ENCODE data around the gene G3BP1. TPM values are rescaled to one million over a fixed set of nuclear protein-coding genes. Genes with fewer than 3 reads are reported as not detected.

The G3BP1 gene
- total and polyA plus RNA-seq, 9 of the 15 experiments (the other 6 are each of a cell fraction or from before 2014, with no cell fraction given), result 54.7 to 264 (median 105) TPM

- DNase-seq (ENCODE audit: extremely low read depth in 1 of 4, low spot score in 3 of 4), result no peak
- H3K4me3 ChIP-seq, result no peak overlapping the region
- no TSS peak for BruUV-seq (replicated peaks)
- intact Hi-C loops (cut with micrococcal nuclease), result loop anchor here (1.0 to 5.0 kb wide), 3 partner anchors 28 to 296 kb away; partner anchors contain the start of genes G3BP1 and SLC36A1
- POLR2A ChIA-PET, result no interaction called here
- H2AFZ ChIP-seq (ENCODE audit: low read depth, low read length), result no peak overlapping the region
- no peaks in the 10 kb centered on the region for H3K79me2 ChIP-seq (ENCODE audit: control insufficient read depth, insufficient read depth, low read length)
- peaks cover 42% of the 10 kb centered on the region; the same call in 2 of the 3 replicates for H3K36me3 ChIP-seq (ENCODE audit: control insufficient read depth, insufficient read depth, low read length)
- peaks cover 0 to 6% of the 10 kb centered on the region in 2 experiments; a peak in 3 of 5 replicates for H3K4me1 ChIP-seq (replicated peaks in 1 of 2; ENCODE audit: control insufficient read depth in 2 of 2, insufficient read depth in 2 of 2, low read length in 2 of 2)
- no peaks in the 10 kb centered on the region for H3K9me1 ChIP-seq (ENCODE audit: control insufficient read depth, insufficient read depth, low read length)
- 0 out of 2 replicates have a peak, but pooled peaks cover 3% of the 10 kb centered on the region for H4K20me1 ChIP-seq (replicated peaks; ENCODE audit: control insufficient read depth, insufficient read depth, low read length)
- ATAC-seq, result no peak
- CTCF ChIA-PET (ENCODE audit: low intra/inter-chr PET ratio), result interaction anchor here (0.7 to 4.8 kb wide), 2 partner anchors 83 to 295 kb away, joined by 3 to 53 read pairs; no protein-coding TSS in a partner anchor
- no peak overlapping the region for H3K4me2 ChIP-seq (ENCODE audit: insufficient read depth, low read length)
- 83% methylated on average over 1 of the region's 1 CpG for WGBS (ENCODE audit: insufficient coverage, low coverage, missing lambda C conversion rate)
- no peak overlapping the region for H3K9ac ChIP-seq (ENCODE audit: insufficient read depth in 1 of 2, low read depth in 2 of 2, low read length in 2 of 2)
- in situ Hi-C loops (cut with MboI), result loop anchor here (5.0 kb wide), 1 partner anchor 81 kb away; no protein-coding TSS in a partner anchor
- FAIRE-seq, result no peak
- H3K9me3 ChIP-seq (replicated peaks; ENCODE audit: control insufficient read depth, insufficient read depth, low read depth, low read length), result no peaks in the 10 kb centered on the region
- TF ChIP-seq HDAC1 (IDR thresholded peaks at IDR 0.05) (no peak), GTF2B (IDR thresholded peaks at IDR 0.05; ENCODE audit: extremely low read depth, insufficient read length) (no peak), ZBED1 (IDR thresholded peaks at IDR 0.05) (no peak), NFE2L1 (tag; IDR thresholded peaks at IDR 0.05; ENCODE audit: borderline replicate concordance, low read depth) (no peak), JUNB (CRISPR knock-in tag; conservative IDR thresholded peaks at IDR 0.05) (no peak), ZBTB8A (IDR thresholded peaks at IDR 0.05; ENCODE audit: partially characterized antibody) (no peak), CHD4 (IDR thresholded peaks at IDR 0.05; ENCODE audit: insufficient read depth, insufficient replicate concordance, low read depth, low read length, poor library complexity, severe bottlenecking) (no peak), CBFA2T3 (IDR thresholded peaks at IDR 0.05) (no peak), E2F3 (CRISPR knock-in tag; IDR thresholded peaks at IDR 0.05) (no peak)
- H3K27me3 ChIP-seq (ENCODE audit: control insufficient read depth in 2 of 2, insufficient read depth in 2 of 2, low read length in 2 of 2), result no peaks in the 10 kb centered on the region
- H3K27ac ChIP-seq (ENCODE audit: extremely low read depth, low read depth, low read length), result no peak overlapping the region
Observed at GRCh38 chr5:151743530-151743929, 28.2 kb upstream of the G3BP1 start.

Measured in K562 (cell line).